GM19239 (cell line): ENCODE measurements around the gene ACOT7.
A peak's percentile ranks its signal among the peaks of the same experiment; 100 is the strongest.

Experiments used
- DNase-seq: peaks from one replicate; pipeline ENCODE4 v3.0.0; 2011; ENCODE audit warnings: low spot score; ENCODE audit not compliant: insufficient read length
- FAIRE-seq: peaks from 2 replicates; lab custom pipeline; 2011; peaks lifted over from hg19 to GRCh38; lab: Jason Lieb, UNC

Gene ACOT7

GRCh38 chr1:6259491-6260362 is 133.8 kb downstream of the ACOT7 start:
- FAIRE-seq (no peak), DNase-seq (peak; percentile 94)

- FAIRE-seq: no peak
- no peak for DNase-seq
Observed at GRCh38 chr1:6258675-6259074, 134.9 kb downstream of the ACOT7 start.

- DNase-seq (no peak), FAIRE-seq (no peak)
Observed at GRCh38 chr1:6257541-6258069, 136.0 kb downstream of the ACOT7 start.

GRCh38 chr1:6256645-6257044 is 136.9 kb downstream of the ACOT7 start:
- FAIRE-seq: no peak

GRCh38 chr1:6254691-6255090 is 138.9 kb downstream of the ACOT7 start:
- FAIRE-seq (no peak), DNase-seq (no peak)

More at GRCh38 chr1:6256645-6257044, 136.9 kb downstream of the ACOT7 start:
- no peak for DNase-seq

GRCh38 chr1:6253380-6253779 is 140.2 kb downstream of the ACOT7 start:
- no peak for DNase-seq
- no peak for FAIRE-seq

- FAIRE-seq: no peak
Observed at GRCh38 chr1:6252374-6252710, 141.2 kb downstream of the ACOT7 start.

GRCh38 chr1:6251681-6252373 is 141.7 kb downstream of the ACOT7 start:
- FAIRE-seq (no peak), DNase-seq (no peak)

More at GRCh38 chr1:6252374-6252710, 141.2 kb downstream of the ACOT7 start:
- no peak for DNase-seq

GRCh38 chr1:6251233-6251632 is 142.3 kb downstream of the ACOT7 start:
- DNase-seq: no peak
- FAIRE-seq: no peak

GRCh38 chr1:6249739-6250689 is 143.6 kb downstream of the ACOT7 start:
- DNase-seq: no peak
- FAIRE-seq: no peak

- DNase-seq (no peak), FAIRE-seq (no peak)
Observed at GRCh38 chr1:6248932-6249738, 144.4 kb downstream of the ACOT7 start.

- no peak for DNase-seq
Observed at GRCh38 chr1:6248161-6248776, 145.3 kb downstream of the ACOT7 start.

GRCh38 chr1:6247651-6248050 is 145.9 kb downstream of the ACOT7 start:
- DNase-seq (no peak), FAIRE-seq (no peak)

More at GRCh38 chr1:6248161-6248776, 145.3 kb downstream of the ACOT7 start:
- FAIRE-seq: no peak

GRCh38 chr1:6246497-6247467 is 146.8 kb downstream of the ACOT7 start:
- DNase-seq: peak; percentile 98
- peak; percentile 68 for FAIRE-seq

- FAIRE-seq: no peak
- no peak for DNase-seq
Observed at GRCh38 chr1:6245869-6246496, 147.6 kb downstream of the ACOT7 start.

GRCh38 chr1:6245086-6245868 is 148.3 kb downstream of the ACOT7 start:
- FAIRE-seq (no peak), DNase-seq (peak; percentile 97)
